ENCODE measurements around the gene SNAP91. TPM values are rescaled to one million over a fixed set of nuclear protein-coding genes. Genes with fewer than 3 reads are reported as not detected.

SNAP91 gene
- total and polyA plus RNA-seq, 2 experiments from 2014 or later: 0.53 to 1.4 TPM

DNA sequence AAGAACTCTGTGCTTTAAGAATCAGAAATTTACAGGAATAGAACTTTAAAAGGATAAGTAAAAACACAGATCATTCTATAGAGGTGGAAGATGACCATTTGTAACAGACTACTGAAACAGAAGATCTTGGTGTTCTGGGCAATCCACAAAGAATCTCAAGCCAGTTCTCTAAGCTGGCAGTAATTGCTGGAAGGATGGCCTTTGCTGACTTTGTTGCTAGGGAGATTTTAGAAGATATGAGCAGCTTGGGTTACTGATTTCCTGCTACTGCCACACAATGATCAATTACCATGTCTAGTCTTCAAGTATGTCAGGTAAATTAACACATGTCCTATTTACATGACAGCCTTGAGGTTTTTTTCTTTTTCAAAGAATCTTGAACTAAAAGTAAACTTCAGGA lies 31.1 kb downstream of the SNAP91 start:
- Histone ChIP-seq H2AFZ (no peak overlapping the region), H4K20me1 (ENCODE audit: insufficient read depth, poor library complexity, severe bottlenecking) (no peaks in the 10 kb centered on the region), H3K9me3 (ENCODE audit: low read depth) (no peaks in the 10 kb centered on the region), H3K4me1 (ENCODE audit: insufficient read depth) (no peaks in the 10 kb centered on the region), H3K27ac (no peak overlapping the region), H3K4me2 (no peak overlapping the region), H3K9me2 (replicated peaks; ENCODE audit: insufficient read depth) (no peaks in the 10 kb centered on the region), H3K4me3 (no peak overlapping the region), H3K79me2 (no peaks in the 10 kb centered on the region), H3K36me3 (replicated peaks; ENCODE audit: insufficient read depth, low read depth) (no peaks in the 10 kb centered on the region), H3K27me3 (no peaks in the 10 kb centered on the region)
- TF ChIP-seq EZH2 (IDR thresholded peaks at IDR 0.05; ENCODE audit: borderline replicate concordance) (no peak), EZH2phosphoT487 (IDR thresholded peaks at IDR 0.05; ENCODE audit: low read depth, severe bottlenecking, unreplicated experiment) (no peak)
- TF ChIP-seq, protein P1, sequence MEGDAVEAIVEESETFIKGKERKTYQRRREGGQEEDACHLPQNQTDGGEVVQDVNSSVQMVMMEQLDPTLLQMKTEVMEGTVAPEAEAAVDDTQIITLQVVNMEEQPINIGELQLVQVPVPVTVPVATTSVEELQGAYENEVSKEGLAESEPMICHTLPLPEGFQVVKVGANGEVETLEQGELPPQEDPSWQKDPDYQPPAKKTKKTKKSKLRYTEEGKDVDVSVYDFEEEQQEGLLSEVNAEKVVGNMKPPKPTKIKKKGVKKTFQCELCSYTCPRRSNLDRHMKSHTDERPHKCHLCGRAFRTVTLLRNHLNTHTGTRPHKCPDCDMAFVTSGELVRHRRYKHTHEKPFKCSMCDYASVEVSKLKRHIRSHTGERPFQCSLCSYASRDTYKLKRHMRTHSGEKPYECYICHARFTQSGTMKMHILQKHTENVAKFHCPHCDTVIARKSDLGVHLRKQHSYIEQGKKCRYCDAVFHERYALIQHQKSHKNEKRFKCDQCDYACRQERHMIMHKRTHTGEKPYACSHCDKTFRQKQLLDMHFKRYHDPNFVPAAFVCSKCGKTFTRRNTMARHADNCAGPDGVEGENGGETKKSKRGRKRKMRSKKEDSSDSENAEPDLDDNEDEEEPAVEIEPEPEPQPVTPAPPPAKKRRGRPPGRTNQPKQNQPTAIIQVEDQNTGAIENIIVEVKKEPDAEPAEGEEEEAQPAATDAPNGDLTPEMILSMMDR (IDR thresholded peaks at IDR 0.05; ENCODE audit: poor library complexity): no peak
- no peak for DNase-seq (ENCODE audit: low spot score)

DNA sequence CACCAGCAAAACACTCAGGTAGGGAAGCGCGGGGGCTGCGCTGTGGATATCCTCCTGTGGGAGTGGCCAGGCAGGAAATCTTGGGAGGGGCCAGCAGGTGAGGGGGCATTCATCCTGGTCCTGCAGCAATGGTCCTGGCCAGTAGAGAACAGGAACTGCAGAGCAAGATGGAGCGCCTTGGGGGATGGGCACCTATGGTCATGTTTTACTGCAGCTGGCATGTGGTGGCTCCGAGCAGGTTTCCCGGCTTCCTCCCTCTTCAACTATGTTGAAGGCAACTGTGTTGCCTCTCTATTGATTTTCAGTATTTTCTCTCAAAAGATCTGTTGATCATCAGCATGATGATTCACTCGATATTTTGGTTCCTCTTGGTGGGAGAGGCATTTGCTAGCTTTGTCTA lies 70.9 kb downstream of the SNAP91 start:
- Histone ChIP-seq H3K4me3 (no peak overlapping the region), H3K4me2 (no peak overlapping the region), H3K4me1 (ENCODE audit: insufficient read depth) (no peaks in the 10 kb centered on the region), H3K9me3 (ENCODE audit: low read depth) (no peaks in the 10 kb centered on the region), H3K27me3 (no peaks in the 10 kb centered on the region), H3K36me3 (replicated peaks; ENCODE audit: insufficient read depth, low read depth) (no peaks in the 10 kb centered on the region), H3K79me2 (no peaks in the 10 kb centered on the region), H3K27ac (no peak overlapping the region), H4K20me1 (ENCODE audit: insufficient read depth, poor library complexity, severe bottlenecking) (no peaks in the 10 kb centered on the region), H3K9me2 (replicated peaks; ENCODE audit: insufficient read depth) (no peaks in the 10 kb centered on the region), H2AFZ (no peak overlapping the region)
- TF ChIP-seq EZH2phosphoT487 (IDR thresholded peaks at IDR 0.05; ENCODE audit: low read depth, severe bottlenecking, unreplicated experiment): no peak
- TF ChIP-seq, protein P1 (IDR thresholded peaks at IDR 0.05; ENCODE audit: poor library complexity): no peak
- TF ChIP-seq EZH2 (IDR thresholded peaks at IDR 0.05; ENCODE audit: borderline replicate concordance): no peak
- DNase-seq (ENCODE audit: low spot score): no peak
- WGBS (ENCODE audit: low lambda C conversion rate, missing lambda C conversion rate): 98% methylated on average over 7 of the region's 7 CpGs

DNA sequence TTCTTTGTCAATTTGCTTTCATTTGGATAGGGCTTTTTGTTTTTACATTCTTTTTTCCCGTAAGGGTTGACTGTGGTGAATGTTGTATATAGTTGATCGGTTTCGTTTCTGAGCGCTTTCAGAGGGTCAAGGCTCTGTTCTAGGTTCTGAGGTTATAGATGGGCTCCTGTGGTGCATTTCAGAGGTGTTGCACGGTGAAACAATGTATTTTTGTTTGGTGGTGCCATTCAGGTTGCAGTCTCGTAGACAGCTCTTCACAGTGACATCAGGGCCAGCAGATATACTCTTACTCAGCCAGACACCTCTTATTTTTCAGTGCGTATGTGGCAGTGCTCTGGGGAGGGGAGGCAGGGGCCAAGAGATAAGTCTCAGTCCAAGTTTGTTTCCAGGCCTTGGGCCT lies 72.1 kb downstream of the SNAP91 start:
- Histone ChIP-seq H3K4me3 (no peak overlapping the region), H4K20me1 (ENCODE audit: insufficient read depth, poor library complexity, severe bottlenecking) (no peaks in the 10 kb centered on the region), H3K4me2 (no peak overlapping the region), H2AFZ (no peak overlapping the region), H3K36me3 (replicated peaks; ENCODE audit: insufficient read depth, low read depth) (no peaks in the 10 kb centered on the region), H3K27ac (no peak overlapping the region), H3K4me1 (ENCODE audit: insufficient read depth) (no peaks in the 10 kb centered on the region), H3K9me2 (replicated peaks; ENCODE audit: insufficient read depth) (no peaks in the 10 kb centered on the region), H3K27me3 (no peaks in the 10 kb centered on the region), H3K9me3 (ENCODE audit: low read depth) (no peaks in the 10 kb centered on the region), H3K79me2 (no peaks in the 10 kb centered on the region)
- TF ChIP-seq, protein P1 (IDR thresholded peaks at IDR 0.05; ENCODE audit: poor library complexity): no peak
- TF ChIP-seq EZH2phosphoT487 (IDR thresholded peaks at IDR 0.05; ENCODE audit: low read depth, severe bottlenecking, unreplicated experiment) (no peak), EZH2 (IDR thresholded peaks at IDR 0.05; ENCODE audit: borderline replicate concordance) (no peak)
- WGBS (ENCODE audit: low lambda C conversion rate, missing lambda C conversion rate): 92% methylated on average over 7 of the region's 7 CpGs
- no peak for DNase-seq (ENCODE audit: low spot score)

DNA sequence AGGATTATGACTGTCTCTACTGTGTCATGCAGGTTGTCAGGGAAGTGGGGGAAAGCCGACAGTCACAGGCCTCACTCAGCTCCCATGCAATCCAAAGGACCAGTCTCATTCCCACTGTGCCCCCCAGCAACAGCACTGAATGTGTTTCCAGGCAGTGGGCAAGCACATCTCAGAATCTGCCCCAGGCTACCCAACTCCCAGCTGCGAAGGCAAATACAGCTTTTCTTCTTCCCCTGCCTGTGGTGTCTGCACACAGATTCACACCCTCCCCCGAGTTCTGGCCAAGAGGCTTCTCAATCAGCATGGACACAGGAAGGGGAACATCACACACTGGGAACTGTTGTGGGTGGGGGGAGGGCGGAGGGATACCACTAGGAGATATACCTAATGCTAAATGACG lies 75.3 kb downstream of the SNAP91 start:
- H4K20me1 ChIP-seq (ENCODE audit: insufficient read depth, poor library complexity, severe bottlenecking): no peaks in the 10 kb centered on the region
- H3K4me1 ChIP-seq (ENCODE audit: insufficient read depth): no peaks in the 10 kb centered on the region
- no peaks in the 10 kb centered on the region for H3K27me3 ChIP-seq
- no peaks in the 10 kb centered on the region for H3K9me2 ChIP-seq (replicated peaks; ENCODE audit: insufficient read depth)
- H3K4me2 ChIP-seq: no peak overlapping the region
- 70% methylated on average over 5 of the region's 5 CpGs for WGBS (ENCODE audit: low lambda C conversion rate, missing lambda C conversion rate)
- DNase-seq (ENCODE audit: low spot score): no peak
- H2AFZ ChIP-seq: no peak overlapping the region
- H3K9me3 ChIP-seq (ENCODE audit: low read depth): no peaks in the 10 kb centered on the region
- no peaks in the 10 kb centered on the region for H3K79me2 ChIP-seq
- TF ChIP-seq EZH2 (IDR thresholded peaks at IDR 0.05; ENCODE audit: borderline replicate concordance): no peak
- no peaks in the 10 kb centered on the region for H3K36me3 ChIP-seq (replicated peaks; ENCODE audit: insufficient read depth, low read depth)
- no peak overlapping the region for H3K27ac ChIP-seq
- H3K4me3 ChIP-seq: no peak overlapping the region
